GM18868 (cell line): ENCODE measurements around the gene ACVRL1.
A peak's percentile ranks its signal among the peaks of the same experiment; 100 is the strongest.

Experiments
- ATAC-seq: cut with Tn5 transposase; IDR thresholded peaks from one replicate; pipeline ENCODE4 v1.9.1; 2021; ENCODE audit warnings: mild to moderate bottlenecking, moderate library complexity; ENCODE audit not compliant: unreplicated experiment

ACVRL1 gene

DNA sequence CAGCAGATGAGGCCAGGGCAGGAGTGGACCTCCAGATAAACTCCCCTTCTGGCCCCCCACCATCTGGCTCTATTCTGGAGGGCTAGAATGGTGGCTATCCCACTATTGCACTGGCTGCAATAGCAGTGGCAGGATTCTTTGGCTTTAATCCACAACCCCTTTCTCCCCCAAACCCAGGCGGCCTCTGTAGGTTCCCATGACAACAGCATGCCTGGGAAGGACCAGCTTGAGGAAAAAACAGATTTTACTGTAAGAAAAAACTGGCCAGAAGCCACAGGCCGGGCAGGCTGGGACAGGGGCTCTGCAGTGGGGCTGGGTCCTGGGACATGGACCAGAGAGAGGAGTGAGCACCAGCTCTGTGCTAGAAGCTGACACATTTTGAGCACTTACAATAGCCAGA is 30.6 kb downstream of the ACVRL1 start:
- no peak for ATAC-seq

DNA sequence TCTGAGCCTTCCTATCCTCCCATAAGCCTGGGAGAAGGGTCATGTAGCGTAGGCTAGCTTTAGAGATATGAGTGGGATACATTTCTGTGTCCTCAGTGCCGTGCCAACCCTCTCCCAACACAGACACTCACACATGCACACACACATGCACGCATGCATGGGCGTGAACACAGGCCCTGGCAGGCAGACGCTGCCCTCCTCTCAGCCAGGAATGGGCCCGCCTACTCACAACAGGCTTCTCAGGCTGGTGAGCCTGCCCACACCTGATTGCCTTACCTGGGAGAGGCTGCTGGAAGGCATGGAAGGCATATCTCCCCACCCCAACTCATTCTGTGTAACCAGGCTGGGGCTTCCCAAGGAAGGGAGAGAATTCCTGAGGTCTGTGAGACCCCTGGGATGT is 31.4 kb downstream of the ACVRL1 start:
- no peak for ATAC-seq

DNA sequence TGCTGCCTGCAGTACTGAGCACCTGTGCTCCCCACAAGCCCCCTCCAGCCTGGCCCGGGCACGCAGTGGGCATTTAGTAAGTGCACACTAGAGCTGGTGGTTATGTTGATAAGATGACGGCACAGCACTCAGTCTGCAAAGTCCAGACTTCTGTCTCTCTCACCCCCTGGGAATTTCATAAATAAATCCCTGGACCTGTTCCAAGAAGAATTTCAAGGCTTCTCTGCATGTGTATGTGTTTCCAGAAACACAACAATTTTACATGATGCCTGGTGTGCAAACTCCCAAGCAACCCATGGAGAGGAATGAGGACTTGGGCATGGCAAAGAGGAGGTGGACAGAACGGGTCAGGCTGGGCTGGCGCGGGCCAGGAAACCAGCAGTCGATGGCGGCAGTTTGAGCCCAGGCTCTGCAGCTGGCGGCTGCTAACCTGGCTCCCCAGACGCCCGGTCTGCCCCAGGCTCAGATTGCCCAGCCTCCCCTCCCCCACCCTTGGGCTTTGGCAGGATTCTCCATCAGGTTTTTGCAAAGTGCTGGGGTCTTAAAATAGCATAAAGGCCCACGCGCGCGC is 33.8 kb downstream of the ACVRL1 start:
- ATAC-seq = no peak

DNA sequence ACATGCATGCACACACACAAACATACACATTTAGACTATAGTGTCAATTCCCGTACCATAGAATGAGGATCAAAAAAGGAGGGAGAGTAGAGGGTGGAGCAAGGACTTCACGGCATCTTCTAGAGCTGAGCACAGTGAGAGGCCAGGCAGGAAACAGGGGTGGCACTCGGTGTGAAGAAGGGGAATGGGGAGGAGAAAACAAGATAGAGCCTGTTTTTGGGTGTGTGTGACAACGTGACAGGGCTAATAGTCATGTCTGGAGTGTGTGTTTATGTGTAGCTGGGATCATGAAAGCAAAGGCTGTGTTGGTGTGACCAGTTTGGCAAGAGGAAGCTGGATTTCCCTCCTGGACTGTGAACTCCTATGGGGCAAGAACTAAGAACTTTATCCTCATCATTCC is 34.3 kb downstream of the ACVRL1 start:
- no peak for ATAC-seq

DNA sequence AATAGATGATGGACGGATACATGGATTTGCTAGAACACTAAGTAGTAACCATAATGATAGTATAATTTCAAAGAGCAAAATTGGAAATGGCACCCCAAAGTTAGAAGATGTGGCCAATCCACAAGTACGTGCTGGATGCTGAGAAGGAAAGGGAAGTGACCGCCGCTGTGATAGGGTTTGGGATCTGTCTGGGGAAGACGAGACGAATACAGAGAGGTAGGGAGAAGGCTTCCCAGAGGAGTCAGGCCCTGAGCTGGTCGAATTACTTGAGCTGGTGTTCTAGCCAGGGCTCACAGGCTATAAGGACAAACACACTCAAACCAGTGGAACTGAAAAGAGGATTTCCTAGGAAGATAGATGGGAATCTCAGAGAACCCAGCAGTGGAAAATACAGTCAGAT is 34.8 kb downstream of the ACVRL1 start:
- no peak for ATAC-seq

DNA sequence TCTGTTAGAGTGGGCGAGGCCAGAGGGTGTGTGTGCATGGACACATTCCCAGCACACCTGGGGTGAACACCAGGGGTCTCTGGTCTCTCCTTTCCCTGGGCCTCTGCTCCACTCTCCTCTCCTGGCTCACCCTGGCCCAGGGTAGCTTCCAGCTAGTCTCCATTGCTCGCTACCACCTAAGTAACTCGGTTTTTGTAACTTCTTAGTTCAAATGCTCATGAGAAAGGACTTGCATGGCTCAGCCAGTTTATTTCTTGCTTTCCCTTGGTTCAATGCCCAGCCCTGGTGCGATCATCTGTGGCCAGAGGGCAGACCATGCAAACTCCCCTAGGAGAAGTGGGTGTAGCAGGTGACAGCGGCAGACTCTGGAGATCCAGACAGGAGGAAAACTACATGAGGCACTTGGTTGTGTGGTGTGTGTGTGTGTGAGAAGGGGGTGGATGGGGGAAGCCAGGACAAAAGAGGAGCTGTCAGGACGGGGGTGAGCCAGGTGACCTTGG is 35.2 kb downstream of the ACVRL1 start:
- ATAC-seq = no peak

DNA sequence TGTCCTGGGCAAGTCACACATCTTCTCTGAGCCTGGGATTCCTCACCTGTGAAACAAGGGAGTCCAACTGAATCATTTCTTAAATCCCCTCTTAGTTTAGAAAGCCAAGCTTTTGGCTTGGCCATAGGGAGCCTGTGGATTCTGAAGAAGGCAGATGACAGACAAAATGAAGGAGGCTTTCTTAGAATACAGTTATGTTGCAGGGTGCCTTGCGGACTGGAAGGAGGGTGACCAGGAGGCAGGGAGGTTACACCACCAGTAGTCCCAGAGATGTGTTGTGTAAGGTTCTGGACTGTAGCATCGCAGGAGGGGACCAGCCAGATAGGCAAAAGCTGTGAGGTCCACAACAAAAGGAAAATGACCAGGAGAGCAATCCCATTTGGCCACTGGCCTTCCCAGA is 36.0 kb downstream of the ACVRL1 start:
- ATAC-seq = no peak

DNA sequence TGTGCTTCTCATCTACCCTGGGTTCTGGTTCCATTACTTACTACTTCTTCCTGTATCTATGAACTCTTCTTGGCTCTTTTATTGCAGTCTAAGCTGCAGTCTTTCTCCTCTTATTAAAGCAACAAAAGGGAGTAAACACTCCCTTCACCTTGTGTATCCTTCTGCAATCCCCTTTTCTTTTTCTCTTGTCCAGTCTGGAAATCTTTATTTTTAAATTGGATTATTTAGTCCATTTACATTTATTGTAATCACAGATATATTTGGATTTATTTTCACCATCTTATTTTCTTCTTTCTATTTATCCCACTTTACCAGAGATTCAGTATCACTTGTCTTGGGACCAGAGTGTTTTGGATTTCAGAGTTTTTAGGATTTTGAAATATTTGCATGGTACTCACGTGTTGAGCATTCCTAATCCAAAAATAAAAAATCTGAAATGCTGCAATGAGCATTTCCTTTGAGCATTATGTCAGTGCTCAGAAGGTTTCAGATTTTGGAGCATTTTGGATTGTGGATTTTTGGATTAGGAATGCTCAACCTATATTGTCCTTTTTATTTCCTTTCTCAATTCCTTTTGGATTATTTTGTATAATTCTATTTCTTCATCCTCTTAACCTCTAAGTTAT is 37.4 kb downstream of the ACVRL1 start:
- ATAC-seq = no peak

DNA sequence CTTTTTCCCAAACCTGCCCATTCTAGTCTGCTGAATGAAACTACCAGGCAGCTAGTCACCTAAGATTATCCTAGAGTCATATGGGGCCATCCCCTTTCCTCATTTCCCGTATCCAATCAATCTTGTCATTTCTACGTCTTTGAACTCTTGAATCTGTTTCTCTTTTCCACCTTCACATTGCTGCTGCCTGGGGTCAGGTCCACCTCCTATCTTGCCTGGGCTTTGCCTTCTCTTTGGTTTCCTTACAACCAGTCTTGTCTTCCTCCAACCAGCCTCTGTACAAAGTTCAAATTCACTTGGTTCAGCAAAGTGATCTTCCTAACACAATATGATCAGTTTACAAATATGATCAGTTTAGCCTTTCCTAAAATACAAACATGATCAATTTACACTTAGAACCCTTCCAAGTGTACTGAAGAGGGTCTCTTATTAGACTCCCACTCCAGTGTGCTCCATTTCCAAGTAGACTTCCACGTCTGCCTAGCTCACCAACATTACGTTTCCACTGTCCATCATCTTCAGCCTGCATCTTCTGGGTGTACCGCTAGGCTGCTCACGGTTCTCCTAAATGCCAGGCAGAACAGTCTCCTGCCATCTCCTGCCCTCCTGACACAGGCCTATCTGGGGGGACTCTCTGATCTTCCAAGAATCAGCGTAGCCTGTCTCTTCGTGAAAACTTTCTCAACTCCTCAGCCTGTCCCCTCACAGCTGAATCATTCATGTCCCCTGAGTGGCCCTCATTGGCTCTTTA is 40.1 kb downstream of the ACVRL1 start:
- no peak for ATAC-seq

DNA sequence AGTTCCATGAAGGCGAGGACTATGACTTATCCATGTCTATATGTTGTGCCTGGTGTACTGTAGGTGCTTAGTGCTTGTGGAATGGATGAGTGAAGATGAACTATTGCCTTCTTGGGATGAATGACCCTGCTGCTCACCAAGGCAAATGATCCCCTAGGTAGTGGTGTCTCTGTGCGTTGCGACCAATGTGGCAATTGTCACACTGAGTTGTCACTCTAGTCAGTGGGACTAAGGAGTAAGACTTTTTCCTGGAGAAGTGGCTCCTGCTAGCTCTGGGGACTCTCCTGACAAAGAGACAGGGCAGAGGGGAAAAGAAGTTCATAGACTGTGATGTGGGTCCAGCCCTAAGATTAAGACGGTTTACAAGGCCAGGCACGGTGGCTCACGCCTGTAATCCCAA is 40.8 kb downstream of the ACVRL1 start:
- no peak for ATAC-seq

DNA sequence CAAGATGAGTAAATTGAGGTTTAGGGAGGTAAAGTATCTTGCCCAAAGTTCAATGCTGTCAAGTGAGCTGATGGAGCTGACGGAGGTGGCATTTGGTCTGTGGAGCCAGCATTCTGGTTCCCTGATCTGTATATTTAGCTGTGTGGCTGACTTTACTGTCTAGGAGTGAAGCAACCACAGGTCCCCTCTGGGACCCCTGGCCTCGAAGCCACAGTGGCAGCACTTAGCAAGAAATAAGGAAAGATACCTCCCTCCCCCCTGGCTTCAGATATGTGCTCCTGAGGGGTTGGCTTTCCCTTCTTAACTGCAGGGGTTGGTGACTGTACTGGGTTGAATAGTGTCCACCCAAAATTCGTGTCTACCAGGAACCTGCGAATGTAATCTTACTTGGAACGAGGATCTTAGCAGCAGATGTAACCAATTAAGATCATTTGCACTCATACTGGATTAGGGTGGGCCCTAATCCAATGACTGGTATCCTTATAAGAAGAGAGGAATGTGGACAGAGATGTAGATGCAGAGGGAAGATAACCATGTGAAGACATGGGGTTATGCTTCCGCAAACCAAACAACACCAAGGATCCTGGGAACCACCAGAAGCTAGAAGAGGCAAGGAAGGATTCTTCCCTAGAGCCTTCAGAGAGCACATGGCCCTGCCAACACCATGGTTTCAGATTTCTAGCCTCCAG is 42.2 kb downstream of the ACVRL1 start:
- ATAC-seq = no peak

DNA sequence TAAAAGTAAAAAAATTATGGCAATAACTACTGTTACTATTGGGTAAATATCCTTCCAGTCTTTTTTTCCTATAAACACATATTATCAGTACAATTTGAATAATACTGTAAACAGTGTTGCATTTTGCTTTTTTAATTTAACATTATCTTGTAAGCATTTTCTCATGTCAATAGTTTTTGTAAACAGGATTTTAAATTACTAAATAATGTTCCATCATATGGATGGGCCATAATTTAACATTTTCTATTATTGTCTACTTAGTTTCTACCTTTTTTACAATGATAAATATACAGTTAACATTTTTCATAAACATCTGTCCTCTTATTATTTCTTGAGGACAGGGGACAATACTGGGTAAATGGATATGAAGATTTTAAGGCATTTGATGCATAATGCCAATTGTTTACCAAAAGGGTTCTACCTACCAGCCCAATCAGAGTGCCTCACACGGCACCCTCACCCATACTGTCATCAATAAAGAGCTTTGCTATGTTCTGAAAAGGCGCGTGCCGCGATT is 43.4 kb downstream of the ACVRL1 start:
- no peak for ATAC-seq

DNA sequence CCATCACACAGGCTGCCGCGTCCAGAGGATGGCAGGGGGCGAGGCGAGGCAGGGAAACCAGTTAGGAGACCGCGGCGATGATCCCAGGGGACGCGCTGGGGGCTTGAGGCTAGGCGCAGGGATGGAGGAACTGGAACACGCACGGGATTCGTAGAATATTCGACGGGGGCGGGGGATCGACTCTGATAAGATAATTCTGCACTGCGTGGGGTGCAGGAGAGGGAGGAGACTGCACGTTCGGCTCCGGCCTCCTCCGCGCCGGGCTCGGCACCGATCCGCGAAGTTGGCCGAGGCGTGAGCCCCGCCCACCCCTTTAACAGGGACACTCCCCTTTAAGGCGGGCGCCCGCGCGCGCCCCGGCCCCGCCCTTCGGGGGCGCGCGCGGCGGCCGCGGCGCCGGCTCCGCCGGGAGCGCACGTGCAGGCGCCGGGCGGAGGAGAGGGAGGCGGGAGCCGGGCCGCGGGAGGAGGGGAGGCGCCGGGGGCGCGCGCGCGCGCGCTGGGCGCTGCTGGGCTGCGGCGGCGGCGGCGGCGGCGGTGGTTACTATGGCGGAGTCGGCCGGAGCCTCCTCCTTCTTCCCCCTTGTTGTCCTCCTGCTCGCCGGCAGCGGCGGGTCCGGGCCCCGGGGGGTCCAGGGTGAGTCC is 44.0 kb downstream of the ACVRL1 start, which contains the start of gene ACVR1B:
Gene ACVR1B, plus strand, starts transcription at position 501 of the 644 bp plus-strand sequence. Its CDS starts 45 bp downstream, at position 546.
- peak; percentile 87 for ATAC-seq

DNA sequence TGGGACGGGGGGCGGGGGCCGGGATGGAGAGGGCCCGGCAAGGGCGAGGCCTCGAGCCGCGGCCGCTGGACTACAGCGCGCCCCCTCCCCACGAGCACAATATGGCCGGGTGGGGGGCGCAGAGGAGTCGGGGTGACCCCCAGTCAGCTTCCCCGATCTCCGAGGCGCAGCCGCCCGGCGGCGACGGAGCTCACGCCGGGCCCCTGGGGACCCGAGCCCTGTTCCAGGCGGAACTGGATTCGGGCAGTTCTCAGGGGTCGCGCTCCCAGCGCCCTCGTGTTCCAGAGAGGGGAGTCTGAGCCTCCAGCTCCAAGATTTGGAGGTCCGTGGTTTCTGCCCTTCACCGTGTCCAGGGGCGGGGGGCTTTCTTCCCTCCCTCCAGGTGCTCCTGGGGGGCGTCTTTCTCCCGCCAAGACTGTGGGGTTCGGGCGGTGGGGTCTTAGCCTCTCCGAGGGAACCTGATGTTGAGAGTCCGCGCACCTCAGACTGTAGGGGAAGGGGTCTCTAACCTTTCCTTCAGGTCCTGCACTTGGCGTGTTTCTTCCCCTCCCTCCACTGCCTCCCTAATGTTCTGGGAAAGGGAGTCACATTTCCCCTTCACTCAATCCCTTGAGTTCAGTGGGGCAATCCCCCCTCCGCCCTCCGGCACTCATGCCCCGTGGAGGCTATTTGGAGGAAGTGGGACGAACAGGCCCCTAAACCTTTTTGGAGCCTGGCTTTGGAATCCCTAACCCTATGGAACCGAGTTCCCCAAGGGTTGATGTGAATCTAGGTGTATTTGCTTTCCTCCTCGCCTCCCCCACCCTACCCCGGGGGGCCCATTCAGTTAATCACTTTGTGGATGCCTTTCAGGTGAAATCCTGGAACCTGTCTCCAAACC is 44.8 kb downstream of the ACVRL1 start:
- no peak for ATAC-seq

DNA sequence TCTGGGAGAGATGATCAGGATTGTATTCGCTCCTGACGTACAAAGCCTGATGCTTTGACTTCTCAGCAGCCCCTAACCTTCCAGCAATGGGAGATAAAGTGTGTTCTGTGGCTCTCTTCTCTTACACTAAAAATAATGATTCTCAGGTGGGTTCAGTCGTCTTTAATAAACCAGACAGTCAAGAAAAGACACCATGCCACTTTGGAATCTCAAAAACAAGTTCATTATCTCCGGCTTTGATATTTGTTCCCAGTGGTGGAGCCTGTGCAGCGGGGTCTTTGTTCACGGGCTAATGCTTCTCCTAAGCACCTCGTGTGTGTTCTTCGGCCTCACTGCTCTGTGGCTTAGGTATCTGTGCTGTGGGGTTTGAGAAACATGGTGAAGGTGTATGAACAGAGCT is 45.8 kb downstream of the ACVRL1 start:
- ATAC-seq = no peak

DNA sequence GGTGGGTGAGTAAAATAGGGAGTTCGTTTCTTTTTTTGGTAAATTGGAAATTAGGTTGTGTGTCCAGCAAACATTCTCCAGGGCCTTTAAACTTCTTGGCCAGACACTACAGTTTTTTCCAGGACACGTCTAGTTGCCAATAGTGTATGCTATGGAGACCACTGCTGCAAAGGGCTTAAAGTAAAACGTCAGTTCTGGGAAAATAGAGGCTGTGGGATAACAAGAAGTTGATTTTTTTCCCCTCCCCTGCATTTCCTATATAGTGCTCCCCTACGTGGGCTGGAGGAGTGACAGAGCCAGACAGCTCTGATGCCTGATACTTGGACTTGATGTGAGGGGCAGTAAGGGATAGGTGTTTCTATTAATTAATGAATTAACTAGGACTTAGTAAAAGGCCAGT is 46.6 kb downstream of the ACVRL1 start:
- no peak for ATAC-seq

DNA sequence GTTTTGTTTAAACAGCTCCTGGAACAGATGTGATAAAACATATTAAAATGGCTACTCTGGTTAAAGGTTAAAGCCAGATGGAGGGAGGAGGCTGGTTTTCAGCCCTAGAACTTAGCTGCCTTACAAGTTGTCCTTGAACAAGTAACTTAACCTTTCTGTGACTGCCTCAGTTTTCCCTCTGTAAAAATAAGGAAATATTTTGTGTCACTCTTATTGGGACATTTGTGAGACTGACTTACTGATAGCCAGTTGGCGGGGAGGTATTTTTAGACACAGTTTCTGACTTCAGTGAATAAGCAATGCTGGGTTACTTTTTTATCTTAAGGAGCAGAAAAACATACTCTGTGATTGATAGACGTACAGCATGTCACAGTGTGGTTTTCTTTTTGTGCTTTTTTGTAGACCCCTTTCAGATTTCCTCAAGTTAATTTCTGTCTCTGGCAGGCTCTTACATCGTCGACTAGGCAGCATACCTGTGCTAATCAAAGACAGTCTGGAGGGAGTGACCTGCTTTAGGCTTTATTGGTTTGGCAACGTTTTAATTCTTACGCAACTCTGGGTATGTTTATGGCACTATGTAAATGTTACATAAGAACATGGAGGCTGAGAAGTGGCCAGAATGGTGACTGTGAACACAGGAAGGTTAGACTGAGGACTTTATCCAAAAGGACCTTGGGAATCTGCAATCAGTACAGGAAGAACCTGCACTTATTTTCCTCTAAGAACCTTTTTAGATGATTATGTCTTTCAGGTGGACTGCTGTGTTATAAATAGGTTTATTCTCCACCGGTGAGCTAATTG is 47.5 kb downstream of the ACVRL1 start:
- ATAC-seq = no peak

DNA sequence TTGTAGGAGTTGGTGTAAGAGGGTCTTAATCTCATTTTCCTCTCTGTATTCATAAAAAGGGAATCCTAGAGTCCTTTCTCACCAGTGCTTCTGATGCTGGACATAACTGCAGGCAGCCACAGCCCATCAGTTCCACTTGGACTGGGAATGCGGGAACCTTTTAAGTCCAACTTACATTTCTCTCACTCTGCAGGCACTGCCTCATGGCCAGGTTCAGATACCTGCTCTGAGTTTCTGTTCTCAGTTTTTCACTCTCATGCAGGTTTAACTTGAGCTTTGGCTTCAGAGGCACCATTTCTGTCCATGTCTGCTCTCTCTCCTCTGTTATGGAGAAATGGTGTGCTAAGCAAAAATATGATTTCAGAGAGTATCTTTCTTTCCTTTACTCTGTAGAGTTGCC is 48.4 kb downstream of the ACVRL1 start:
- ATAC-seq = no peak

DNA sequence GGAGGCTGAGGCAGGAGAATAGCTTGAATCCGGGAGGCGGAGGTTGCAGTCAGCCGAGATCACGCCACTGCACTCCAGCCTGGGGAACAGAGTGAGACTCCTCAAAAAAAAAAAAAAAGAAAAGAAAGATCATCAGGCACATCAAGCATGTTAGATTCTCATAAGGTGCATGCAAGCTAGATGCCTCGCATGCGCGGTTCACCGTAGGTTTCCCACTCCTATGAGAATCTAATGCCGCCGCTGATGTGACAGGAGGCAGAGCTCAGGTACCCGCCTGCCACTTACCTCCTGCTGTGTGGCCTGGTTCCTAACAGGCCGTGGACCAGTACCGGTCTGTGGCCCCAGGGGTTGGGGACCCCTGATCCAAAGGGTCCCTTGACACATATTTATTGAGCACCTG is 51.2 kb downstream of the ACVRL1 start:
- ATAC-seq = no peak
